ENCODE data around the gene GIGYF2.
"Not testable (repeated sequence)": the region's sequence is repeated elsewhere in the genome, so short reads cannot be mapped to it uniquely, and the experiment has no call there.

The GIGYF2 gene

GRCh38 chr2:232800166-232800565 is 103.0 kb downstream of the GIGYF2 start:
- DNase-seq (ENCODE audit: low read depth in 4 of 4, low spot score in 1 of 4), result no peak

- DNase-seq (ENCODE audit: low read depth in 4 of 4, low spot score in 1 of 4), result no peak
Measured at GRCh38 chr2:232802091-232802490, 105.0 kb downstream of the GIGYF2 start.

GRCh38 chr2:232809349-232810124 is 112.4 kb downstream of the GIGYF2 start:
- DNase-seq (ENCODE audit: low read depth in 4 of 4, low spot score in 1 of 4), result no peak

- DNase-seq (ENCODE audit: low read depth in 4 of 4, low spot score in 1 of 4), result no peak
Measured at GRCh38 chr2:232810444-232810843, 113.3 kb downstream of the GIGYF2 start.

- no peak for DNase-seq (ENCODE audit: low read depth in 4 of 4, low spot score in 1 of 4)
Measured at GRCh38 chr2:232815569-232815968, 118.4 kb downstream of the GIGYF2 start.

- no peak for DNase-seq (ENCODE audit: low read depth in 4 of 4, low spot score in 1 of 4)
Measured at GRCh38 chr2:232816657-232817056, 119.5 kb downstream of the GIGYF2 start.

GRCh38 chr2:232817756-232818155 is 120.6 kb downstream of the GIGYF2 start:
- DNase-seq (ENCODE audit: low read depth in 4 of 4, low spot score in 1 of 4), result no peak

- DNase-seq (ENCODE audit: low read depth in 4 of 4, low spot score in 1 of 4), result no peak
Measured at GRCh38 chr2:232829988-232830387, 132.9 kb downstream of the GIGYF2 start.

- no peak for DNase-seq (ENCODE audit: low read depth in 4 of 4, low spot score in 1 of 4)
Measured at GRCh38 chr2:232831496-232831895, 134.4 kb downstream of the GIGYF2 start.

GRCh38 chr2:232833830-232834229 is 136.7 kb downstream of the GIGYF2 start:
- no peak for DNase-seq (ENCODE audit: low read depth in 4 of 4, low spot score in 1 of 4)

- no peak for DNase-seq (ENCODE audit: low read depth in 4 of 4, low spot score in 1 of 4)
Measured at GRCh38 chr2:232835687-232836208, 138.6 kb downstream of the GIGYF2 start.

GRCh38 chr2:232836934-232837333 is 139.8 kb downstream of the GIGYF2 start:
- no peak for DNase-seq (ENCODE audit: low read depth in 4 of 4, low spot score in 1 of 4)

GRCh38 chr2:232838406-232838874 is 141.3 kb downstream of the GIGYF2 start:
- peak; percentile 10 to 38 (median 16) for DNase-seq (ENCODE audit: low read depth in 4 of 4, low spot score in 1 of 4)

- no peak for DNase-seq (ENCODE audit: low read depth in 4 of 4, low spot score in 1 of 4)
Measured at GRCh38 chr2:232839411-232840079, 142.4 kb downstream of the GIGYF2 start.

GRCh38 chr2:232842689-232843088 is 145.6 kb downstream of the GIGYF2 start:
- no peak for DNase-seq (ENCODE audit: low read depth in 4 of 4, low spot score in 1 of 4)

GRCh38 chr2:232843834-232844233 is 146.7 kb downstream of the GIGYF2 start:
- DNase-seq (ENCODE audit: low read depth in 4 of 4, low spot score in 1 of 4), result no peak

GRCh38 chr2:232846055-232846454 is 148.9 kb downstream of the GIGYF2 start:
- DNase-seq (ENCODE audit: low read depth in 4 of 4, low spot score in 1 of 4), result no peak

- DNase-seq (ENCODE audit: low read depth in 4 of 4, low spot score in 1 of 4), result no peak
Measured at GRCh38 chr2:232850039-232850438, 152.9 kb downstream of the GIGYF2 start.

GRCh38 chr2:232852081-232852480 is 154.9 kb downstream of the GIGYF2 start:
- not testable (repeated sequence) for DNase-seq (ENCODE audit: low read depth in 4 of 4, low spot score in 1 of 4)

- no peak for DNase-seq (ENCODE audit: low read depth in 4 of 4, low spot score in 1 of 4)
Measured at GRCh38 chr2:232852676-232853075, 155.5 kb downstream of the GIGYF2 start.

- DNase-seq (ENCODE audit: low read depth in 4 of 4, low spot score in 1 of 4), result no peak
Measured at GRCh38 chr2:232854082-232854481, 157.0 kb downstream of the GIGYF2 start.

- DNase-seq (ENCODE audit: low read depth in 4 of 4, low spot score in 1 of 4), result no peak
Measured at GRCh38 chr2:232857158-232857563, 160.0 kb downstream of the GIGYF2 start.

Data from stimulated activated CD4-positive, alpha-beta T cell treated with anti-CD3 and anti-CD28 coated beads, Interleukin-1b, Interleukin-23, amount 100 ng/mL, for 24 hours (primary cell).